Measurements from ENCODE around the gene FKBP15.
"Not testable (repeated sequence)": the region's sequence is repeated elsewhere in the genome, so short reads cannot be mapped to it uniquely, and the experiment has no call there.

- TF ChIP-seq CTCF, POLR2AphosphoS5 (IDR thresholded peaks at IDR 0.05): not testable (repeated sequence)
Observed at GRCh38 chr9:113249661-113250060, 28.6 kb upstream of the FKBP15 start.

Measured in upper lobe of left lung (tissue), 4 donors.